Measurements from ENCODE around the gene CHPF. TPM values are rescaled to one million over a fixed set of nuclear protein-coding genes. Genes with fewer than 3 reads are reported as not detected.

The CHPF gene
- total RNA-seq, 1 experiment from 2014 or later, result 228 TPM

DNA sequence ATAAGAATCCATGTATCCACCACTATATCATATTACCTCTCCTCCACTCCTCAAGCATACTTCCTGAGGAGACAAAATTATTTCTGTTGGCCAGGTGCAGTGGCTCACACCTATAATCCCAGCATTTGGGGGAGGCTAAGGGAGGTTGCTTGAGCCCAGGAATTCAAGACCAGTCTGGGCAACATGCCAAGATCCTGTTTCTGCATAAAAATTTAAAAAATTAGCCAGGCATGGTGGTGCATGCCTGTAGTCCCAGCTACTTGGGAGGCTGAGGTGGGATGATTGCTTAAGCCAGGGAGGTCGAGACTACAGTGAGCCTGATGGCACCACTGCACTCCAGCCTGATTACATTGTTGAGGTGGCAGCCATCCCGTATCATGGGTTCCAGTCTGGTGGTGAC lies 37.7 kb upstream of the CHPF start:
- no peak overlapping the region for H3K27ac ChIP-seq (ENCODE audit: low read depth, low read length)
- ChIA-PET CTCF (no interaction called here), POLR2A (no interaction called here), RAD21 (ENCODE audit: low non-redundant PET in 1 of 2, low total read pairs in 2 of 2, uncharacterized antibody in 2 of 2, unreplicated experiment in 2 of 2) (no interaction called here)
- no peak overlapping the region for H3K4me3 ChIP-seq (replicated peaks in 1 of 2; ENCODE audit: low read depth in 1 of 2, low read length in 2 of 2)
- no peaks in the 10 kb centered on the region for H3K9me2 ChIP-seq (ENCODE audit: insufficient read depth)
- no peak for ATAC-seq
- TF ChIP-seq, protein P1, sequence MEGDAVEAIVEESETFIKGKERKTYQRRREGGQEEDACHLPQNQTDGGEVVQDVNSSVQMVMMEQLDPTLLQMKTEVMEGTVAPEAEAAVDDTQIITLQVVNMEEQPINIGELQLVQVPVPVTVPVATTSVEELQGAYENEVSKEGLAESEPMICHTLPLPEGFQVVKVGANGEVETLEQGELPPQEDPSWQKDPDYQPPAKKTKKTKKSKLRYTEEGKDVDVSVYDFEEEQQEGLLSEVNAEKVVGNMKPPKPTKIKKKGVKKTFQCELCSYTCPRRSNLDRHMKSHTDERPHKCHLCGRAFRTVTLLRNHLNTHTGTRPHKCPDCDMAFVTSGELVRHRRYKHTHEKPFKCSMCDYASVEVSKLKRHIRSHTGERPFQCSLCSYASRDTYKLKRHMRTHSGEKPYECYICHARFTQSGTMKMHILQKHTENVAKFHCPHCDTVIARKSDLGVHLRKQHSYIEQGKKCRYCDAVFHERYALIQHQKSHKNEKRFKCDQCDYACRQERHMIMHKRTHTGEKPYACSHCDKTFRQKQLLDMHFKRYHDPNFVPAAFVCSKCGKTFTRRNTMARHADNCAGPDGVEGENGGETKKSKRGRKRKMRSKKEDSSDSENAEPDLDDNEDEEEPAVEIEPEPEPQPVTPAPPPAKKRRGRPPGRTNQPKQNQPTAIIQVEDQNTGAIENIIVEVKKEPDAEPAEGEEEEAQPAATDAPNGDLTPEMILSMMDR (IDR thresholded peaks at IDR 0.05 in 2 of 3, conservative IDR thresholded peaks at IDR 0.05 in 1 of 3; ENCODE audit: borderline replicate concordance in 1 of 3, insufficient read depth in 1 of 3, low read depth in 2 of 3, low read length in 2 of 3), result no peak
- TF ChIP-seq SIN3A (IDR thresholded peaks at IDR 0.05; ENCODE audit: low read depth) (no peak), TCF7L2 (IDR thresholded peaks at IDR 0.05; ENCODE audit: borderline replicate concordance, extremely low read depth, insufficient read depth, insufficient read length) (no peak), EZH2 (IDR thresholded peaks at IDR 0.05) (no peak), JUND (IDR thresholded peaks at IDR 0.05) (no peak), FOSL1 (IDR thresholded peaks at IDR 0.05; ENCODE audit: low read depth) (no peak), ZNF274 (IDR thresholded peaks at IDR 0.05; ENCODE audit: low read depth, low read length) (no peak), SP1 (IDR thresholded peaks at IDR 0.05; ENCODE audit: low read depth) (no peak), EGR1 (IDR thresholded peaks at IDR 0.05; ENCODE audit: low read depth) (no peak)
- TF ChIP-seq, protein P2, sequence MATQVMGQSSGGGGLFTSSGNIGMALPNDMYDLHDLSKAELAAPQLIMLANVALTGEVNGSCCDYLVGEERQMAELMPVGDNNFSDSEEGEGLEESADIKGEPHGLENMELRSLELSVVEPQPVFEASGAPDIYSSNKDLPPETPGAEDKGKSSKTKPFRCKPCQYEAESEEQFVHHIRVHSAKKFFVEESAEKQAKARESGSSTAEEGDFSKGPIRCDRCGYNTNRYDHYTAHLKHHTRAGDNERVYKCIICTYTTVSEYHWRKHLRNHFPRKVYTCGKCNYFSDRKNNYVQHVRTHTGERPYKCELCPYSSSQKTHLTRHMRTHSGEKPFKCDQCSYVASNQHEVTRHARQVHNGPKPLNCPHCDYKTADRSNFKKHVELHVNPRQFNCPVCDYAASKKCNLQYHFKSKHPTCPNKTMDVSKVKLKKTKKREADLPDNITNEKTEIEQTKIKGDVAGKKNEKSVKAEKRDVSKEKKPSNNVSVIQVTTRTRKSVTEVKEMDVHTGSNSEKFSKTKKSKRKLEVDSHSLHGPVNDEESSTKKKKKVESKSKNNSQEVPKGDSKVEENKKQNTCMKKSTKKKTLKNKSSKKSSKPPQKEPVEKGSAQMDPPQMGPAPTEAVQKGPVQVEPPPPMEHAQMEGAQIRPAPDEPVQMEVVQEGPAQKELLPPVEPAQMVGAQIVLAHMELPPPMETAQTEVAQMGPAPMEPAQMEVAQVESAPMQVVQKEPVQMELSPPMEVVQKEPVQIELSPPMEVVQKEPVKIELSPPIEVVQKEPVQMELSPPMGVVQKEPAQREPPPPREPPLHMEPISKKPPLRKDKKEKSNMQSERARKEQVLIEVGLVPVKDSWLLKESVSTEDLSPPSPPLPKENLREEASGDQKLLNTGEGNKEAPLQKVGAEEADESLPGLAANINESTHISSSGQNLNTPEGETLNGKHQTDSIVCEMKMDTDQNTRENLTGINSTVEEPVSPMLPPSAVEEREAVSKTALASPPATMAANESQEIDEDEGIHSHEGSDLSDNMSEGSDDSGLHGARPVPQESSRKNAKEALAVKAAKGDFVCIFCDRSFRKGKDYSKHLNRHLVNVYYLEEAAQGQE (IDR thresholded peaks at IDR 0.05; ENCODE audit: low read depth), result no peak
- TF ChIP-seq, protein P3, sequence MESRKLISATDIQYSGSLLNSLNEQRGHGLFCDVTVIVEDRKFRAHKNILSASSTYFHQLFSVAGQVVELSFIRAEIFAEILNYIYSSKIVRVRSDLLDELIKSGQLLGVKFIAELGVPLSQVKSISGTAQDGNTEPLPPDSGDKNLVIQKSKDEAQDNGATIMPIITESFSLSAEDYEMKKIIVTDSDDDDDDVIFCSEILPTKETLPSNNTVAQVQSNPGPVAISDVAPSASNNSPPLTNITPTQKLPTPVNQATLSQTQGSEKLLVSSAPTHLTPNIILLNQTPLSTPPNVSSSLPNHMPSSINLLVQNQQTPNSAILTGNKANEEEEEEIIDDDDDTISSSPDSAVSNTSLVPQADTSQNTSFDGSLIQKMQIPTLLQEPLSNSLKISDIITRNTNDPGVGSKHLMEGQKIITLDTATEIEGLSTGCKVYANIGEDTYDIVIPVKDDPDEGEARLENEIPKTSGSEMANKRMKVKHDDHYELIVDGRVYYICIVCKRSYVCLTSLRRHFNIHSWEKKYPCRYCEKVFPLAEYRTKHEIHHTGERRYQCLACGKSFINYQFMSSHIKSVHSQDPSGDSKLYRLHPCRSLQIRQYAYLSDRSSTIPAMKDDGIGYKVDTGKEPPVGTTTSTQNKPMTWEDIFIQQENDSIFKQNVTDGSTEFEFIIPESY (IDR thresholded peaks at IDR 0.05; ENCODE audit: extremely low read depth, insufficient replicate concordance, low read length), result no peak
- H3K9me3 ChIP-seq (ENCODE audit: control insufficient read depth in 1 of 2, insufficient read depth in 1 of 2, low read depth in 1 of 2, low read length in 2 of 2), result no peaks in the 10 kb centered on the region
- H3K36me3 ChIP-seq (ENCODE audit: control insufficient read depth in 1 of 2, insufficient read depth in 2 of 2, low read length in 2 of 2), result no peaks in the 10 kb centered on the region
- H4K20me1 ChIP-seq (ENCODE audit: insufficient read depth), result no peaks in the 10 kb centered on the region
- intact Hi-C loops (cut with micrococcal nuclease), result no loop called here
- no peak overlapping the region for H2AFZ ChIP-seq (ENCODE audit: low read depth, low read length, poor library complexity, severe bottlenecking)
- no peak overlapping the region for H3K9ac ChIP-seq (ENCODE audit: low read length)
- H3K27me3 ChIP-seq (ENCODE audit: insufficient read depth, low read length), result no peaks in the 10 kb centered on the region
- no peak for DNase-seq (ENCODE audit: low read depth, low spot score)
- no peak overlapping the region for H3K4me2 ChIP-seq (ENCODE audit: low read length)
- H3K79me2 ChIP-seq (ENCODE audit: insufficient read depth, low read length), result no peaks in the 10 kb centered on the region
- BruUV-seq (replicated peaks), result no TSS peak
- no peaks in the 10 kb centered on the region for H3K4me1 ChIP-seq (ENCODE audit: control insufficient read depth in 1 of 2, insufficient read depth in 2 of 2, low read length in 2 of 2)

All from HCT116 (cell line).